Liver (tissue), 3 donors: ENCODE data around the gene ARV1.

Source experiments
- CTCF ChIP-seq: fragments of 150-350 bp; IDR thresholded peaks from 2 replicates; pipeline ENCODE4 v1.5.1; 2017; ENCODE audit warnings: improper control_type of control experiment, low read depth, low read length; ENCODE audit not compliant: missing input control
- FOXA1 ChIP-seq: IDR thresholded peaks from 2 replicates; pipeline ENCODE4 v1.6.1; 2016; ENCODE audit warnings: antibody characterized with exemption
- JUND ChIP-seq, 2 donors: IDR thresholded peaks; 2 replicates each; pipeline ENCODE4 v1.6.1; 2016; ENCODE audit warnings: antibody characterized with exemption in 2 of 2
- MAX ChIP-seq: IDR thresholded peaks from 2 replicates; pipeline ENCODE4 v1.6.1; 2016; ENCODE audit warnings: antibody characterized with exemption
- RAD21 ChIP-seq, 2 donors: IDR thresholded peaks; 2 replicates each; pipeline ENCODE4 v1.6.1; 2016; ENCODE audit warnings: antibody characterized with exemption in 2 of 2, mild to moderate bottlenecking in 2 of 2
- SP1 ChIP-seq: IDR thresholded peaks from 2 replicates; pipeline ENCODE4 v1.6.1; 2018; ENCODE audit warnings: antibody characterized with exemption, mild to moderate bottlenecking
- TAF1 ChIP-seq: conservative IDR thresholded peaks from 2 replicates; pipeline ENCODE4 v1.6.1; 2016; ENCODE audit warnings: antibody characterized with exemption, mild to moderate bottlenecking
- YY1 ChIP-seq: IDR thresholded peaks from 2 replicates; pipeline ENCODE4 v1.6.1; 2016; ENCODE audit warnings: antibody characterized with exemption, mild to moderate bottlenecking
- ZBTB33 ChIP-seq: IDR thresholded peaks from 2 replicates; pipeline ENCODE4 v1.6.1; 2016; ENCODE audit warnings: antibody characterized with exemption
- donor health status: healthy.
- donor health status: healthy.

GRCh38 chr1:231045286-231045685, 66.4 kb downstream of the ARV1 start:
- no peak for TF ChIP-seq CTCF
- TF ChIP-seq ZBTB33 = no peak
- TF ChIP-seq FOXA1 = no peak
- no peak for TF ChIP-seq SP1
- no peak for TF ChIP-seq YY1
- TF ChIP-seq MAX = no peak
- no peak for TF ChIP-seq TAF1
- TF ChIP-seq RAD21 (IDR thresholded peaks at IDR 0.05) = no peak
- TF ChIP-seq JUND (IDR thresholded peaks at IDR 0.05) = no peak
